ENCODE data around the gene ZNF85.

DNA sequence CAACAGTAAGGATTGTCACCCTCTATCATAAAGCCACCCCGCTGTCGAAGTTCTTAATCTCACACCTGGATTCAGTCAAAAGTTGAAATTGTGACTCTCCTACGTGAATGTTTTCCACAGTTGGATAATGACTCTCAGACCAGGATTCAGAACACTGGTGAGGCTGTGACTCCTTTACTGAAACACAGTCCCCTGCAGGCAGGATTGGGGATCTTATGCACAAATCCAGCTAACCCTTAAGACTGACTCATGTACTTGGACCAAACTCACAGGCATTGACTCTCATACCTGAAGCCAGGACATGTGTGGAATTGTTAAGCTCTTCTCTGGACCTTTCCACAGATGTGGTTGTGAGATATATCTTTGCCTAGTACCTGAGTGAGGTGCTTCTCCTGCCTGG is 46.8 kb downstream of the ZNF85 start:
- TF ChIP-seq EZH2 (IDR thresholded peaks at IDR 0.05; ENCODE audit: low read length), result no peak
- TF ChIP-seq, protein P1, sequence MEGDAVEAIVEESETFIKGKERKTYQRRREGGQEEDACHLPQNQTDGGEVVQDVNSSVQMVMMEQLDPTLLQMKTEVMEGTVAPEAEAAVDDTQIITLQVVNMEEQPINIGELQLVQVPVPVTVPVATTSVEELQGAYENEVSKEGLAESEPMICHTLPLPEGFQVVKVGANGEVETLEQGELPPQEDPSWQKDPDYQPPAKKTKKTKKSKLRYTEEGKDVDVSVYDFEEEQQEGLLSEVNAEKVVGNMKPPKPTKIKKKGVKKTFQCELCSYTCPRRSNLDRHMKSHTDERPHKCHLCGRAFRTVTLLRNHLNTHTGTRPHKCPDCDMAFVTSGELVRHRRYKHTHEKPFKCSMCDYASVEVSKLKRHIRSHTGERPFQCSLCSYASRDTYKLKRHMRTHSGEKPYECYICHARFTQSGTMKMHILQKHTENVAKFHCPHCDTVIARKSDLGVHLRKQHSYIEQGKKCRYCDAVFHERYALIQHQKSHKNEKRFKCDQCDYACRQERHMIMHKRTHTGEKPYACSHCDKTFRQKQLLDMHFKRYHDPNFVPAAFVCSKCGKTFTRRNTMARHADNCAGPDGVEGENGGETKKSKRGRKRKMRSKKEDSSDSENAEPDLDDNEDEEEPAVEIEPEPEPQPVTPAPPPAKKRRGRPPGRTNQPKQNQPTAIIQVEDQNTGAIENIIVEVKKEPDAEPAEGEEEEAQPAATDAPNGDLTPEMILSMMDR (optimal IDR thresholded peaks at IDR 0.05 in 1 of 3, IDR thresholded peaks at IDR 0.05 in 1 of 3, conservative IDR thresholded peaks at IDR 0.05 in 1 of 3; ENCODE audit: extremely low read depth in 1 of 3, insufficient read depth in 2 of 3, low read length in 3 of 3), result peak in 1 of 3 experiments; percentile 20

Measured in keratinocyte (primary cell).